CD4-positive, CD25-positive, alpha-beta regulatory T cell (primary cell): ENCODE results near the gene SFR1. TPM values are rescaled to one million over a fixed set of nuclear protein-coding genes. Genes with fewer than 3 reads are reported as not detected.

Source experiments
- ATAC-seq, 2 donors: fragments of 150-1000 bp; cut with Tn5 transposase; one replicate each; pipeline ENCODE4 v1.10.0; 2021; ENCODE audit warnings: low read depth in 2 of 2, moderate number of reproducible peaks in 2 of 2, moderate library complexity in 1 of 2
- DNase-seq, 3 donors: peaks; one replicate each; pipeline versions ENCODE4 v3.0.0 to v3.0.0-alpha.2; 2012 to 2022; ENCODE audit warnings: mixed read lengths in 1 of 3
- H3K27ac ChIP-seq: one replicate; pipeline ENCODE4 v1.7.0; 2013; ENCODE audit warnings: mild to moderate bottlenecking, low read length; ENCODE audit not compliant: insufficient read depth, poor library complexity, severe bottlenecking
- H3K27me3 ChIP-seq: one replicate; pipeline ENCODE4 v1.7.0; 2013; ENCODE audit warnings: low read length; ENCODE audit not compliant: control insufficient read depth, insufficient read depth
- H3K36me3 ChIP-seq: one replicate; pipeline ENCODE4 v1.7.0; 2013; ENCODE audit warnings: mild to moderate bottlenecking, low read length, moderate library complexity; ENCODE audit not compliant: control insufficient read depth, insufficient read depth
- H3K4me1 ChIP-seq: 2 replicates; pipeline ENCODE4 v1.7.0; 2013; ENCODE audit warnings: mild to moderate bottlenecking, low read length; ENCODE audit not compliant: insufficient read depth, control insufficient read depth, poor library complexity, severe bottlenecking
- H3K4me3 ChIP-seq: one replicate; pipeline ENCODE4 v1.7.0; 2013; ENCODE audit warnings: low read depth, mild to moderate bottlenecking, low read length, moderate library complexity
- H3K9me3 ChIP-seq, 2 experiments: 1 replicate in 1 of 2; 2 replicates in 1 of 2; pipeline ENCODE4 v1.7.0; 2013; ENCODE audit warnings: low read length in 2 of 2, mild to moderate bottlenecking in 1 of 2, moderate library complexity in 1 of 2; ENCODE audit not compliant: control insufficient read depth in 2 of 2
- H3K27ac Mint-ChIP-seq, 3 donors: one replicate each; pipeline ENCODE4 v1.8.0; 2020 to 2022; ENCODE audit warnings: mild to moderate bottlenecking in 3 of 3, mixed read lengths in 3 of 3, moderate library complexity in 2 of 3
- H3K27me3 Mint-ChIP-seq: one replicate; pipeline ENCODE4 v1.8.0; 2022; ENCODE audit warnings: mild to moderate bottlenecking, mixed read lengths
- H3K36me3 Mint-ChIP-seq: one replicate; pipeline ENCODE4 v1.8.0; 2020; ENCODE audit warnings: mixed read lengths
- H3K4me1 Mint-ChIP-seq, 4 donors: one replicate each; pipeline ENCODE4 v1.8.0; 2020 to 2022; ENCODE audit warnings: mixed read lengths in 4 of 4, mild to moderate bottlenecking in 1 of 4
- H3K4me3 Mint-ChIP-seq, 4 donors: one replicate each; pipeline ENCODE4 v1.8.0; 2020 to 2022; ENCODE audit warnings: mild to moderate bottlenecking in 4 of 4, mixed read lengths in 4 of 4, moderate library complexity in 3 of 4
- H3K9me3 Mint-ChIP-seq, 7 donors: one replicate each; pipeline ENCODE4 v1.8.0; 2020 to 2022; ENCODE audit warnings: mixed read lengths in 7 of 7, mild to moderate bottlenecking in 3 of 7, moderate library complexity in 2 of 7
- polyA plus RNA-seq, 4 donors: library from polyadenylated mRNA; unstranded; fragments of 300-500 nt; fragmentation: Illumina TruSeq; gene quantifications; one replicate each; pipeline ENCODE4 v1.2.3, GENCODE V29; 2021
- total RNA-seq: library from RNA; stranded (reverse); gene quantifications from one replicate; pipeline ENCODE4 v1.2.3, GENCODE V29; 2022

The SFR1 gene
- total and polyA plus RNA-seq, 5 donors from 2014 or later = 12.9 to 19.6 (median 14.9) TPM

GRCh38 chr10:104123397-104123796 is 1.4 kb downstream of the SFR1 start:
- Histone ChIP-seq H3K9me3 (no peaks in the 10 kb centered on the region), H3K4me1 (peaks cover 17% of the 10 kb centered on the region), H3K27me3 (no peaks in the 10 kb centered on the region), H3K36me3 (peaks cover 4% of the 10 kb centered on the region), H3K4me3 (no peak overlapping the region), H3K27ac (no peak overlapping the region)
- peaks cover 6% of the 10 kb centered on the region for H3K27me3 Mint-ChIP-seq
- peak overlapping the region; percentile 51 to 100 (median 97) for H3K4me3 Mint-ChIP-seq
- peaks cover 19 to 37% (median 28%) of the 10 kb centered on the region in 4 donors for H3K4me1 Mint-ChIP-seq
- DNase-seq = peak in 1 of 3 donors; percentile 47
- H3K36me3 Mint-ChIP-seq = peaks cover 11% of the 10 kb centered on the region
- ATAC-seq = no peak
- peaks cover 0 to 2% (median 0%) of the 10 kb centered on the region in 7 donors for H3K9me3 Mint-ChIP-seq
- H3K27ac Mint-ChIP-seq = peak overlapping the region in 2 of 3 donors; percentile 54 to 82

- peaks cover 14 to 28% (median 18%) of the 10 kb centered on the region in 4 donors for H3K4me1 Mint-ChIP-seq
- peaks cover 11% of the 10 kb centered on the region for H3K36me3 Mint-ChIP-seq
- ATAC-seq (no peak), DNase-seq (peak in 1 of 3 donors; percentile 33)
- H3K27me3 Mint-ChIP-seq = peaks cover under 1% of the 10 kb centered on the region
- H3K27me3 ChIP-seq = no peaks in the 10 kb centered on the region
- H3K27ac Mint-ChIP-seq = no peak overlapping the region
- H3K4me3 Mint-ChIP-seq = no peak overlapping the region
- H3K9me3 ChIP-seq = no peaks in the 10 kb centered on the region
- no peaks in the 10 kb centered on the region for H3K9me3 Mint-ChIP-seq
- no peak overlapping the region for H3K4me3 ChIP-seq
- peaks cover 4% of the 10 kb centered on the region for H3K36me3 ChIP-seq
- H3K4me1 ChIP-seq = peaks cover 8% of the 10 kb centered on the region
- H3K27ac ChIP-seq = no peak overlapping the region
Observed at GRCh38 chr10:104127411-104127810, 5.4 kb downstream of the SFR1 start.

DNA sequence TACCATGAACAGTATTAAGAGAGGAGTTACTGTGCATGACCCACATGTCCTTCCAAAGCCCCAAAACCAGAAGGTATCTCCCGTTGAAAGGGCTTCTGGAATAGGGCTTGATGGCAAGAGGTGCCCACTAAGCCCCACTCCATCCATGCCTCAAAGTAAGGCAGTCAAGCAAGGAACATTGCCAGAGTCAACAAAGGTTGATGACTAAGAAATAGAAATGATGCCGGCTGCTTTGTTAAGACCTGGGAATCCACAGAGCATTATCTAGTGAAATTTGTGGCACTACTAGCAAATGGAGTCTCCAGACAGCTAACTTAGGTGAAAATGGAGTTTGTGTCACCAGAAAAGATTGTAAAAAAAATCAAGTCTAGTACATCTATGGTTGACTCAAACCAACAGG is 6.2 kb downstream of the SFR1 start:
- Mint-ChIP-seq H3K27me3 (peaks cover 7% of the 10 kb centered on the region), H3K9me3 (no peaks in the 10 kb centered on the region), H3K4me1 (peaks cover 7 to 21% (median 13%) of the 10 kb centered on the region in 4 donors), H3K4me3 (no peak overlapping the region), H3K36me3 (peaks cover 11% of the 10 kb centered on the region), H3K27ac (no peak overlapping the region)
- H3K36me3 ChIP-seq = peaks cover 4% of the 10 kb centered on the region
- H3K4me1 ChIP-seq = peaks cover 2% of the 10 kb centered on the region
- no peaks in the 10 kb centered on the region for H3K27me3 ChIP-seq
- DNase-seq (no peak), ATAC-seq (no peak)
- H3K9me3 ChIP-seq = no peaks in the 10 kb centered on the region
- no peak overlapping the region for H3K4me3 ChIP-seq
- H3K27ac ChIP-seq = no peak overlapping the region

DNA sequence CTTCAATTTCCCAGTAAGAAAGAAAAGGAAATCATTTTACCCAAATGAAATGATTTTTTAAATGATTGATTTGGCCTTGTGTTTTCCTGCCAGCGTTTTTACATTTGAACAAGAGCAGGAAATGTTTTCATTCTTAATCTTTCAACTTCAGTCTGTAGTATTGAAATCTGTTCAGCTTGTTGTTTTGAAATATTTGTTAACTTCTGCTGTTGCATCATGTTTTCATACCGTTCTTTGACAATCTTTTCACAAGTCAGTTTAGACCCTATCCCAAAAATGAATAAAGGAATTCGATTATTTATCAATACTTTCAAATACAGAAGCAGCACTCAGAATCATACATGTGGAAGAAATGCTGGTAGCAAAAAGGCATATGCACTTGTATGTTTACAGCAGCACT is 8.1 kb downstream of the SFR1 start:
- H3K27me3 Mint-ChIP-seq = peaks cover 21% of the 10 kb centered on the region
- no peak for DNase-seq
- peaks cover 15% of the 10 kb centered on the region for H3K36me3 Mint-ChIP-seq
- H3K4me1 Mint-ChIP-seq = peaks cover 0 to 11% (median 5%) of the 10 kb centered on the region in 4 donors
- Histone ChIP-seq H3K27me3 (peaks cover 9% of the 10 kb centered on the region), H3K27ac (no peak overlapping the region), H3K36me3 (peaks cover 4% of the 10 kb centered on the region), H3K9me3 (no peaks in the 10 kb centered on the region), H3K4me3 (no peak overlapping the region), H3K4me1 (no peaks in the 10 kb centered on the region)
- no peak for ATAC-seq
- H3K4me3 Mint-ChIP-seq = no peak overlapping the region
- no peak overlapping the region for H3K27ac Mint-ChIP-seq
- H3K9me3 Mint-ChIP-seq = no peaks in the 10 kb centered on the region

GRCh38 chr10:104138131-104138530 is 16.2 kb downstream of the SFR1 start:
- DNase-seq (no peak), ATAC-seq (no peak)
- no peaks in the 10 kb centered on the region for H3K9me3 ChIP-seq
- Mint-ChIP-seq H3K27me3 (peaks cover 43% of the 10 kb centered on the region), H3K4me1 (peaks cover 0 to 6% (median 0%) of the 10 kb centered on the region in 4 donors), H3K9me3 (no peaks in the 10 kb centered on the region), H3K27ac (no peak overlapping the region), H3K4me3 (no peak overlapping the region), H3K36me3 (peaks cover 5% of the 10 kb centered on the region)
- H3K4me3 ChIP-seq = no peak overlapping the region
- H3K36me3 ChIP-seq = no peaks in the 10 kb centered on the region
- H3K27ac ChIP-seq = no peak overlapping the region
- H3K4me1 ChIP-seq = no peaks in the 10 kb centered on the region
- H3K27me3 ChIP-seq = peaks cover 21% of the 10 kb centered on the region

- Mint-ChIP-seq H3K36me3 (peaks cover 5% of the 10 kb centered on the region), H3K4me1 (peaks cover 0 to 6% (median 0%) of the 10 kb centered on the region in 4 donors), H3K27me3 (peaks cover 33% of the 10 kb centered on the region), H3K27ac (no peak overlapping the region), H3K9me3 (no peaks in the 10 kb centered on the region), H3K4me3 (no peak overlapping the region)
- H3K27ac ChIP-seq = no peak overlapping the region
- DNase-seq (peak in 1 of 3 donors; percentile 30), ATAC-seq (no peak)
- H3K27me3 ChIP-seq = peaks cover 16% of the 10 kb centered on the region
- H3K36me3 ChIP-seq = no peaks in the 10 kb centered on the region
- no peaks in the 10 kb centered on the region for H3K4me1 ChIP-seq
- no peak overlapping the region for H3K4me3 ChIP-seq
- H3K9me3 ChIP-seq = no peaks in the 10 kb centered on the region
Observed at GRCh38 chr10:104139221-104139620, 17.2 kb downstream of the SFR1 start.

DNA sequence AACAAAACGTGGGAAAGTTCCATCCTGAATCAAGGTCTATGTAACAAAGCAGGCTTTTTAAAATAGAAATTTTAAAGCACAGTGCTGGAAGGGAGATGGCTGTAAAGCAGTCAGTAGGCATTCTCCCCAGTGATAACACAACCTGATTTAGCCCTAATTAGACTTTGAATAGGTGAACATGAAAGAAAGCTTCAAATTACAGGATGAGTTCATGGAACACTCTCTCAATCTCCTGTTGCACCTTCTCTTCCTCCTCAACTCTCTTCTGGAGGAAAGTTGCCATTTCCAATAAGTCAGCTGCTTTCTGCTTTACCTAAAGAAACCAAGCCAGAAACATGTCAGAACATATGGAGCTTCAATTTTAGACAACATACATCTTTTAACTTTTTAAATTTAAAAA is 20.1 kb downstream of the SFR1 start:
- Mint-ChIP-seq H3K4me3 (no peak overlapping the region), H3K36me3 (no peaks in the 10 kb centered on the region), H3K27me3 (peaks cover 41% of the 10 kb centered on the region), H3K4me1 (peaks cover 0 to 6% (median 0%) of the 10 kb centered on the region in 4 donors), H3K9me3 (no peaks in the 10 kb centered on the region), H3K27ac (no peak overlapping the region)
- H3K4me3 ChIP-seq = no peak overlapping the region
- peaks cover 26% of the 10 kb centered on the region for H3K27me3 ChIP-seq
- H3K27ac ChIP-seq = no peak overlapping the region
- no peak for DNase-seq
- no peaks in the 10 kb centered on the region for H3K4me1 ChIP-seq
- no peaks in the 10 kb centered on the region for H3K9me3 ChIP-seq
- H3K36me3 ChIP-seq = no peaks in the 10 kb centered on the region
- ATAC-seq = no peak

DNA sequence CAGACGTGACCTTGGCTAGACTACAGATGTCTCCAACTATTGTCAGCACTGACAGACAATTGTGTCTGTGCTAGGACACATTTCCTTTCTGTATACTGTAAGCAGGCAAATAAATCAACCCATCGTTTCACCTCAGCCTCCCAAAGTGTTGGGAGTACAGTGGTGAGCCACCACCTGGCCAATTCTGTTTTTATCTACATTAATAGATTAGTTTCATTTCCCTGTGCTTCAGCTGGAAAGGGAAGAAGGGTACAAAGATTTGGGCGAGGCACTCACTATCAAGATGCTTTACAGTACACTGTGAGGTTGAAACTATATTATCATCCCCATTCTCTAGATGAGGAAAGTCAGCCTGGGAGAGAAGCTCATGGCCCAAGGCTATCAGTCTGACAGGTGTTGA is 21.9 kb downstream of the SFR1 start:
- no peak overlapping the region for H3K27ac ChIP-seq
- Mint-ChIP-seq H3K27ac (no peak overlapping the region), H3K27me3 (peaks cover 46% of the 10 kb centered on the region), H3K36me3 (no peaks in the 10 kb centered on the region), H3K4me1 (peaks cover 0 to 6% (median 0%) of the 10 kb centered on the region in 4 donors), H3K4me3 (no peak overlapping the region), H3K9me3 (no peaks in the 10 kb centered on the region)
- H3K9me3 ChIP-seq = no peaks in the 10 kb centered on the region
- no peaks in the 10 kb centered on the region for H3K4me1 ChIP-seq
- DNase-seq (no peak), ATAC-seq (no peak)
- H3K4me3 ChIP-seq = no peak overlapping the region
- no peaks in the 10 kb centered on the region for H3K36me3 ChIP-seq
- peaks cover 30% of the 10 kb centered on the region for H3K27me3 ChIP-seq
